GM21723 (cell line): Measurements from ENCODE around the gene RGN.
"Not testable (repeated sequence)": the region's sequence is repeated elsewhere in the genome, so short reads cannot be mapped to it uniquely, and the experiment has no call there.

Experiments
- ATAC-seq: cut with Tn5 transposase; IDR thresholded peaks from one replicate; pipeline ENCODE4 v1.9.1; 2021; ENCODE audit warnings: mild to moderate bottlenecking, moderate library complexity; ENCODE audit not compliant: unreplicated experiment

The RGN gene

DNA sequence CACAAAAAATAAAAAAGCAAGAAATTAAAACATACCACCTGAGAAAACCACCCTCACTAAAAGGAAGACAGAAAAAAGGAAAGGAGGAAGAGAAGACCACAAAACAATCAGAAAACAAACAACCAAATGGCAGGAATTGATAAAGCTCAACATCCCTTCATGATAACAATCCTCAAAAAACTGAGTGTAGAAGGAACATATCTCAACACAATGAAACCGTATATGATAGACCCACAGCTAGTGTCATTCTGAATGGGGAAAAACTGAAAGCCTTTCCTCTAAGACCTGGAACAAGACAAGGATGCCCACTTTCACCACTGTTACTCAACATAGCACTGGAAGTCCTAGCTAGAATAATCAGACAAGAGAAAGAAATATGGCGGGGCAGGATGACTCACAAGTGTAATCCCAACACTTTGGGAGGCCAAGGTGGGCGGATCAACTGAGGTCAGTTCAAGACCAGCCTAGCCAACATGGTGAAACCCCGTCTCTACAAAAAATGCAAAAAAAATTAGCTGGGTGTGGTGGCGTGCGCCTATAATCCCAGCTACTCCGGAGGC is 38.4 kb downstream of the RGN start:
- ATAC-seq: not testable (repeated sequence)

DNA sequence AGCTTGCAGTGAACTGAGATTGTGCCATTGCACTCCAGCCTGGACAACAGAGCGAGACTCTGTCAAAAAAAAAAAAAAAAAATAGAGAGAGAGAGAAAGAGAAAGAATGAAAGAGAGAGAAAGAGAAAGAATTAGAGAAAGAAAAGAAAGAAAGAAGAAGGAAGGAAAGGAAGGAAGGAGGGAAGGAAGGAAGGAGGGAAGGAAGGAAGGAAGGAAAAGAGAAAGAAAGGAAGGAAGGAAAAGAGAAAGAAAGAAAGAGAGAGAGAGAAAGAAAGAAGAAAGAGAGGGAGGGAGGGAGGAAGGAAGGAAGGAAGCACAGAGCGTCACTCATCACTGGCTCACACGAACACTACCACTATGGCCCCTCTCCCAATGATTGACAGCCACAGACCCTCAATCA is 46.2 kb downstream of the RGN start:
- ATAC-seq: not testable (repeated sequence)

DNA sequence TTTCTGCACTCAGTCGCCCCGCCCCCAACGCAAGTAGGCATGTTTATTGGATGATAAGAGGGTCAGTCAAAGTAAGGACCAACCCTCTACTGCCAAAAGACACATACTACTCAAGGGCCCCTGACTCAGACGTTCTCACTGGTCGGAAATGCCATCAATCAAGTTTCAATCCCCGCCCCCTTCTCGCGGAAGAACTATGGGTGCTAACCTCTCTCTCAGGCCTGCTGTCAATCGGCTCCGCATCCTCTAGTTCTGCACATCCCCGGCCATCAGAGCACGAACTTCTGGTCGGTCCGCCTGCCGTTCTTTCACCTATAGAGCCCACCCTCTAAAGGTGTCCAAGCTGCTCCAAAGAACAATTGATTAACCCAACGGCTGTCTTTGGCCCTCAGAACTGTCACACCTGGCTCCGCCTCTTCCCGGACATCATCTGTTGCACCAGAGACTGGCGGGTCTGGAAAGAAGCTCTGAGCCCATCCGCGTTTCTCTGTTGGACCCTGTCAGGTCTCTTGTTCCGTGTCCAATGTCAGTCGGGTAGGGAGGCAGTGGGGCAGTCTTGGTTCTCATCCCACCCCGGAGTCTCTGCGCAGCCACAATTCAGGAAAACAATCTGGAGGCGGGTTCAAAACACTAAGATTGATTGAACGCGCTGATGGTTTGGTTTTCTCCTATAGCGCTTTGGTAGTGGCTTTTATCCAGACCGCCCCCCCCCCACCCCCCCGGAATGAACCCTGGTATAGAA is 51.1 kb downstream of the RGN start:
- ATAC-seq: peak; percentile 98

DNA sequence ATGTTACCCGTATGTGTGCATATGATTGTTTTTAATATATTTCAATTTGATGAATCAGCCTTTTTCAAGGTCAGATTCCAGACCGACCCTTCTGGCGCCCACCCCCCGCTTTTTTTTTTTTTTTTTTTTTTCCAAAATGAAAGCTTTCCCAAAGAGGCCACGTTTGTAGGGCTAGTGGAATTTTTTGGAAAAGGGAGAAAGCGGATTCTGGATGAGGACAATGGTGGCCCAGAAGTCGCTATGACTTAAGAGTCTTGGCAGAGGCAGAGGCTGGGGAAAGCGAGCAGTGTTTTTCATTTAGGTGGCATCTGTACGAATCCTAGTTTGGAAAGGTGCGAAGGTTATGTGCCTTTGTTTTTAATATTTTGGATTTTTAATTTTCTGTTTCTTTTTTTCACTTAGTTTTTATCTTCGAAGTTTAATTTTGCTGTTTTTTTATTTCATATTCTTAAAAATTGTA is 51.7 kb downstream of the RGN start:
- ATAC-seq: no peak

DNA sequence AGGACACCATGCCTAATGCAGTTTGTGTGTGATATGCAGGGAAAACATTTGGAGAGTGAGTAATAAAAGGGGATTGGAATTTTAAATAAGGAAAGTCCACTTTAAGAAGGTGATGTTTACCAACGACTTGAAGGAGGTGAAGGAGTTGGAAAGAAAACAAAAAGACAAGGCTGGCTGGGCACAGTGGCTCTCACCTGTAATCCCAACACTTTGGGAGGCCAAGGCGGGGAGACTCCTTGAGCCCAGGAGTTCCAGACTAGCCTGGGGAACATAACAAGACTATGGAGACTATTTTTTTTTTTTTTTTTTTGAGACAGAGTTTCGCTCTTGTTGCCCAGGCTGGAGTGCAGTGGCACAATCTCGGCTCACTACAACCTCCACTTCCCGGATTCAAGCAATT is 55.2 kb downstream of the RGN start:
- no peak for ATAC-seq

DNA sequence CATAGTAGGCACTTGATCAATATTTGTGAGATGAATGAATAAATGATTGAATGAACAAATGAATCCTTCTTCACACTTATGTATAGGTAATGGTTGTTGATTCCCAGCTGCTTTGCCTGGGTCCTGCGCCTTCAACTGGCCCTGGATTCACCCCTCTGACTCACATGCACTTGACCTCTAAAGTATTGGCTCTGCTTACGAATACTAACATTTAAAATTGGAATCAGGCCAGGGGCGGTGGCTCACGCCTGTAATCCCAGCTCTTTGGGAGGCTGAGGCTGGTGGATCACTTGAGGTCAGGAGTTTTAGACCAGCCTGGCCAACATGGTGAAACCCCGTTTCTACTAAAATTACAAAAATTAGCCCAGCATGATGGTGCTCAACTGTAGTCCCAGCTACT is 57.4 kb downstream of the RGN start:
- ATAC-seq: not testable (repeated sequence)

DNA sequence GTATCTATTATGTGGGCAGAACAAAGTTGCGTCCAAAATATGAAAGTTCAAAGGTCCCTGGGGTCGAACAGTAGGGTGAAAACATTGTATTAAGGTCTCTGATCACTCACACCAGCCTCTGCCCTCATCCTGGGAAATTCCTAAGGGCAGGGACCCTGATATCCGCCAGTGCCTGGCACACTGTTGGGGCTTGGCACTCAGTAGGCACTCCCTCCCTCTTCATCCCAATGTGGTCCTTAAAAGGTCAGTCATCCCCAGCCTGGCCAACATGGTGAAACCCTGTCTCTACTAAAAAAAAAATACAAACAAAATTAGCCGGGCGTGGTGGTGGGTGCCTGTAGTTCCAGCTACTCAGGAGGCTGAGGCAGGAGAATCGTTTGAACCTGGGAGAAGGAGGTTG is 59.9 kb downstream of the RGN start:
- ATAC-seq: no peak
